CD4-positive, alpha-beta T cell treated with Interleukin-6 at 100 ng/mL for 8 hours (primary cell): ENCODE data around the gene BBC3.
A peak's percentile ranks its signal among the peaks of the same experiment; 100 is the strongest.
"Not testable (repeated sequence)": the region's sequence is repeated elsewhere in the genome, so short reads cannot be mapped to it uniquely, and the experiment has no call there.

Experiments used
- DNase-seq: peaks from one replicate; pipeline ENCODE4 v3.0.0-alpha.2; 2020; ENCODE audit warnings: mixed read lengths, low spot score

Gene BBC3

DNA sequence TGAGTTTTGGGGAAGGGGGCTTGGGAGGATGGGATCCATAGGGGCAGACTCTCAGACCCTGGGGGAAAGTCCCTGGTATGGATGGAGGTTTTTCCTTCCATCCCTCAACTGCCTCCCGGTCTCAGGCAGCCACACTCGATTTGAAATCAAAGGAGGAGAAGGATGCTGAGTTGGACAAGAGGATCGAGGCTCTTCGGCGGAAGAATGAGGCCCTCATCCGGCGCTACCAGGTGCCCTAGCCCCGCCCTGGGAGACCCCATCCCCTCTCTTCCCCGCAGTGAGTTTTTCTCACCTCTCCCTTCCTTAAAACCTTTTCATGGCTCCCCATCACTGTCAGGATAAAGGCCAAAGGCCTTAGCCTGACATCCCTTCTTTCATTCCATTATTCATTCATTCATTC is 27.4 kb upstream of the BBC3 start:
- no peak for DNase-seq

DNA sequence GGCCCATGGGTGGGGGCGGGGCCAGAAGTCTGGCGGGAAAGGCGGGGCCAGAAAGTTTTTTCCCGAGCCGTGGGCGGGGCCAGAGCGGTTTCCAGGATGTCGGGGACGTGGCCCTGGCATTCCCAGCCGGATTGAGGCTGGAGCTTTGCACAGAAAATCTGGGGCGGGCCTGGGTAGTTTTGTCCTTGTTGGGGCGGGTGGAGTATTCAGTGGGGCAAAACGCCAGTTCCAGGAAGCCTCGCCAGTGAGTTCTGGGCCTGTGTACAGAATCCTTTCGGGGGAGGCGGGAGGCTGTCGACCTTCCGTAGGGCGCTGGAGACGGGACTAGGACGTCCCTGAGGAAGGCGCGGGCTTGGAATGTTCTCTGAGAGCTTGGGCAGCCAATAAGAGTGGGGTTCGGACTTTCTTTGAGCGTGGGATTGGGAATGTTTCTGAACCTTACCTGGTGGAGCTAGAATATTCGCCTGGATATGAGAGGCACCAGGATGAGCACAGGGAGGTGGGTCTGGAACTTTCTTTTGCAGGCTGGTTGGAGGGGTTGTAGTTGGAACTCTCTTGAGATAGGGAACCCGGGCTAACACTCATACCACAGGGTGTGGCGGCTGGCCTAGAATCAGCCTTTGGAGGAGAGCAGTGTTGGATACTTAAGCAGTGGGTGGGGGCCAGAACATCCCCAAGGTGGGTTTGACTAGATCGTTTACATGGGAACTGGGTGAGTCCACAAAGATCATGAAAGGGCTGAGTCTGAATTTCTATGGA is 26.6 kb upstream of the BBC3 start:
- no peak for DNase-seq

DNA sequence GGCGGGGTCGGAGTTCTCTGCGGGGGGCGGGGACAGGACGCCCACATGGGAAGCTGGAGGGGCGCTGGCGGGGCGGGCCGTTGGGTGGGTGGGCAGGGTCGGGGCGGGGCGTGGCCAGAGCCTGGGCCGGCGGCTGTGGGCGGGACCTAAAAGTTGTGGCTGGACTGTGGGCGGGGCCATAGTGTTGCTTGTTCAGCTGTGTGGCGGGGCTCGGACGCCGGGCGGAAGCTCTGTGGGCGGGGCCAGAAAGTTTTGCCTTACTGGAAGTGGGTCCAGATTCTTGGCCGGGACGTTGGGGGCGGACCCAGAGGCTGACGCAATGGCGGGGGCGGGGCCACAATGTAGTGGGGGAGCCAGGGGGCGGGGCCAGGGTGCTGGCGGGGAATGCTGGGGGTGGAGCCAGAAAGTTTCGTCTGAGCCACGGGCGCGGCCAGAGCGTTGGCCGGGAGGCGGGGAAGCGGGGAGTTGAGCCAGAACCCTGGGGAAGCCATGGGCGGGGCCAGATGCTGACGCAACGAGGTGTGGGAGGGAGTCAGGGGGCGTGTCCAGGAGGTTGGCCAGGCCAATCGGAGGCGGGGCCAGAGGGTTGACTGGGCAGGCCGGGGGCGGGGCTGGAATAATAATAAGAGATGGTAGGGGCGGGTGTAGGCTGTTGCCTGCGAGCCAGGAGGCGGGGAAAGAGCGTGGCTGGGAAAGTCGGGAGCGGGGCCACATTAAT is 25.9 kb upstream of the BBC3 start:
- DNase-seq, result peak; percentile 99

DNA sequence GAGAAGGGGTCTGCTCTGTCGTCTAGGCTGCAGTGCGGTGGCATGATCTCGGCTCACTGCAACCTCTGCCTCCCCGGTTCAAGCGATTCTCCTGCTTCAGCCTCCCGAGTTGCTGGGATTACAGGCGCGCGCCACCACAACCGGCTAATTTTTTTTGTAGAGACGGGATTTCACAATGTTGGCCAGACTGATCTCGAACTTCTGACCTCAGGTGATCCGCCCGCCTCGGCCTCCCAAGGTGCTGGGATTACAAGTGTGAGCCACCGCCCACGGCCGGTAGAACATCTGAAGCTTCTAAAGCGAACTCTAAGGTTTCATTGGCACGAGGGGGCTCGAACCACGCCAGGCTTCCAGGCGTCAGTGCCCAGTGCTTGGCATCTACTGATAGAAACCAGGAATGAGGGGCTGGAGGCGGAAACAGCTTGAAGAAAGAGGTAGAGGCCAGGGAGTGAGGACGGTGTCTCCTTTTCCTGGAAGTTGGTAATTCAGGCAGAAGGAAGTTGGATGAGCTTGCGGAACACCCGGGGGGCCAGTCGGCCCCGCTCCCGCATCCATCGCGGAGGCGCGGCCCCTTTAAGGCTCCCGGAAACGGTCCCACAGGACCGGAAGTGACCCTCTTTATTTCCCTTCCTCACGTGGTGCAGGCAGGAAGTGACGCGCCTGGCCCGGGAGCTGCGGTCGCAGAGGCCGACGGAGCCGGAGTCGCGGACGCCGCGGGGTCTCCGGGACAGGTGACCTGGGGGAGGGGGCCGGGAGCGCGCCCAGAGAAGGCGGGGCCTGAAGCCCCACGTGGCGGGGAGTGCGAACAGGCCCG is 25.1 kb upstream of the BBC3 start, which contains the start of gene CCDC9:
Gene CCDC9 (plus strand): TSS at position 647 of the 814 bp plus-strand sequence. CDS start 1,876 bp downstream, outside the sequence.
- peak; percentile 91 for DNase-seq

DNA sequence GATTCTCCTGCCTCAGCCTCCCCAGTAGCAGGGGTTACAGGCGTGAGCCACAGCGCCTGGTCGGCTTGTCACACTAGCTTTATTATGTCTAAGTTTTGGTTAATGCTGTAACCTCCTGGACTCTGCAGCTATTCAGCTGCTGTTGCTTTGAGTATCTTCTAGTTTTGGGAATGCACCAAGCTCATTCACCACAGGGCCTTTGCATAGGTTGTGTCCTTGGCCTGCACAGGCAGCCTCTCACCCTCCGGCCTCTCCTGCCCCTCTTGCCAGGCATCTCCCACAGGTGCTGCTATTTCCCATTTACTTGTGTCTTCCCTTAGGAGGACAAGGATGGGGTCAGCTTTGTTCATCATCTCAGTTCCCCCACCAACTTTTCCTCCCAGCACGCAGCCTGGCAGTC is 23.0 kb upstream of the BBC3 start:
- DNase-seq, result no peak

DNA sequence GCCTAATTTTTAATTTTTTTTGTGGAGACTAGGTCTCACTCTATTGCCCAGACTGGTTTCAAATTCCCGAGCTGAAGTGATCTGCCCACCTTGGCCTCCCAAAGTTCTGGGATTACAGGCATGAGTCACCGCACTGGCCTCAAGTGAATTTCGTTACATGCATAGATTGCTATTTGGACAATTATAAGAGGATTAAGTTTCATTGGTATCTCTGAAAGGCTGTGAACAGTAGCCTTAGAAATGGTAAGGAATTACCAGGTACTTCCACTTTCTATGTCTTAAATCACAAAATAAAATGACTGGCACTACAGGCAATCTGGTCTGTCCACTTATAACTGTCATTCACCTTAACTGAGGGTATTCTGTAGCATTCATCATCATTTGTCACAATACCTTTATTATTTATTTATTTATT is 22.5 kb upstream of the BBC3 start:
- no peak for DNase-seq

DNA sequence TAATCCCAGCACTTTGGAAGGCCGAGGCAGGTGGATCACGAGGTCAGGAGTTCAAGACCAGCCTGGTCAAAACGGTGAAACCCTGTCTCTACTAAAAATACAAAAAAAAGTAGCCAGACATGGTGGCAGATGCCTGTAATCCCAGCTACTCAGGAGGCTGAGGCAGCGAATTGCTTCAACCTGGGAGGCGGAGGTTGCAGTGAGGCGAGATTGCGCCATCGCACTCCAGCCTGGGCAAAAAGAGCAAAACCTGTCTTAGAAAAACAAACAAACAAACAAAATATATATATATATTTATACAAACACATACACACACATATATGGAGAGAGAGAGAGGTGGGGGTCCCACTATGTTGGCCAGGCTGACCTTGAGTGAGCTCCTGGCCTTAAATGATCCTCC is 22.0 kb upstream of the BBC3 start:
- not testable (repeated sequence) for DNase-seq

DNA sequence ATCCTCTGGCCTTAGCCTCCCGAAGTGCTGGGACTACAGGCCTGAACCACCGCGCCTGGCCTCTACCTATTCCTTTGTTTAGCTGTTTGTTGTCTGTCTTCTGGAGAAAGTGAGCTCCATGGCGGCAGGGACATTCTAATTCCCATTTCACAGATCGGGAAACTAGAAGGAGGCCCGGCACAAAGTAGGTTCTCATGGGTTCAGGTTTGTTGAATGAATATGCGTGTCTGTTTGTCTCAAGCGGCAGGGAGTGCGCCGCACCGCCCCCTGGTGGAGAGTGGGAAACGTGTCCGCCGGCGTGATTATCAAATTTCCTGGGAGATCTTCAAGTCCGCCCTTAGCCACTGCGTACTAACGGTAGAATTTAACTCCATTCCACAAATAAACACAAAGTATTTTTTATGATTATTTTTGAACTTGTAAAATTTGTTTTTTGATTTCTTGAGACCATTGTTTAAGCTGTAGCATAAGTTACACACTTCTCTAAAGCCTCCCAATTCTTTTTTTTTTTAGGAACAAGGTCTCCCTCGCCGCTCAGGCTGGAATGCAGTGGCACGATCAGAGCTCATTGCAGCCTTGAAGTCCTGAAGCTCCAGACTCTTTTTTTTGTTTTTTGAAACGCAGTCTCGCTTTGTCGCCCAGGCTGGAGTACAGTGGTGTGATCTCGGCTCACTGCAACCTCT is 16.4 kb upstream of the BBC3 start:
- DNase-seq, result peak; percentile 75

DNA sequence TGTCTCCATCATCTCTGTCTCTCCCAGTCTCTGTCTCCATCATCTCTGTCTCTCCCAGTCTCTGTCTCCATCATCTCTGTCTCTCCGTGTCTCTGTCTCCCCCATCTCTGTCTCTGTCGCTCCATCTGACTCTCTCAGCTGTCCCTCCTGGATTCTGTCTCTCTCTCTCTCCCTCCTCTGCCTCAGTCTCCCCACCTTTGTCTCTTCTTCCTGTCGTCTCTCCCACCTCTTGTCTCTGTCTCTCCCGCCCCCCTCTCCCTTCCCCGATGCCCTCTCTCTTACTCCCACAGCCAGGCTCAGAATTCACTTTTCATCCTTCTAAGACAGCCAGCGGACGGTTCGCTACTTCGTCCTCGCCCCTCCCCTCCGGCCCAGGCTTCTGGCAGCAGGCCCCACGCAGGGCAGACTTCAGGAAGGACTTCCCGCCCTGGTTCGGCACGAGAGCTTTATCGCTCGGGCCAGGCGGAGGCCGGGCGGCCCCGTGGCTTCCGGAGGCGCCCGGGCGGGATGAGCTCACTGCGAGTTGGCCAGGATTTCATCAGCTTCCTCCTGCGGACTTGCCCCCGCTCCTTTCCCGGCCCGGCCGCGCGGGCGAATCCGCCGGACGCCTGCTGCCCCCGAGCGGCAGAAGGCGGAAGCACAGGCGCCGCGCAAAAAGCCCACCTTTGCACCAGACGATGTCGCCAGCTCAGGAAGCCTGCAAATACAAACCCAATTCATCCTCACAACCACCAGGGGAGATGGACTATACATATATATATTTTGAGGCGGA is 13.0 kb upstream of the BBC3 start:
- DNase-seq, result peak; percentile 90

DNA sequence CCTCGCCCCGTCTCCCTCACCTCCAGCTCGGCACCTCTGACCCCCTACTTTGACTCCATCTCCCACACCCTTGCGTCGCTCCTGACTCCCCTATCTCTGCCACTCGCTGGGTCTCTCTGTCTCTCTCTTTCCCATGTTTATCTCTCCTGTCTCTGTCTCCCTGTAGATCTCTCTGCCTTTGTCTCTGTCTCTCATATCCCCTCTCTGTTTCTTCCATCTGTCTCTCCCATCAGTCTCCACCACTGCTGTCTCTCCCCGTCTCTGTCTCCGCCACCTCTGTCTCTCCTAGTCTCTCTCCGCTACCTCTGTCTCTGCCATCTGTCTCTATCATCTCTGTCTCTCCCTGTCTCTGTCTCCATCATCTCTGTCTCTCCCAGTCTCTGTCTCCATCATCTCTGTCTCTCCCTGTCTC is 12.4 kb upstream of the BBC3 start:
- DNase-seq, result no peak

DNA sequence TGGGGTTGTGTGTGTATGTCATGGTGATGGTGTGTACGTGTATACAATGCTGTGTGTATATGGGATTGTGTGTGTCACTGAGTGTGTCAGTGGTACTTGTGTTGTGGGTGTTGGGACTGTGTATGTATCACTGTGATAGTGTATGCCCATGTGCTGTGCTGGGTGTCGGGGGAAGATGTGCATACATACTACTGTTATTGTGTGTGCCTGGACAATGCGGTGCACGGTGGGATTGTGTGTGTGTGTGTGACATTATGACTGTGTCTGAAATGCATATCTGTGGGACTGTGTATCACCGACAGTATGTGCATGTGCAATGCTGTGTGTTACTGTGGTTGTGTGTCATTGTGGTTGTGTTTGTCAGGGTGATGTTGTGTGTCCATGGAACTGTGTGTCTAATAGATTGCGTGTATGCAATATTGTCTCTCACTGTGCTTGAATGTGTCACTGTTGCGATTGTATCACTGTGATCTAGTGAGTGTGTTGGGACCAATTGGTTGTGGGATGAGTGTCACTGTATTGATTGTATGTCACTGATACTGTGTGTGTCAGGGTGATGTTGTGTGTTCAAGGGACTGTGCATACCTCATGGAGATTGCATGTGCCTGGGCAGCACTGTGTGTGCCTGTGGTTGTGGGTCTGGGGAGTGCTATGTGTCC is 11.0 kb upstream of the BBC3 start:
- DNase-seq, result no peak

DNA sequence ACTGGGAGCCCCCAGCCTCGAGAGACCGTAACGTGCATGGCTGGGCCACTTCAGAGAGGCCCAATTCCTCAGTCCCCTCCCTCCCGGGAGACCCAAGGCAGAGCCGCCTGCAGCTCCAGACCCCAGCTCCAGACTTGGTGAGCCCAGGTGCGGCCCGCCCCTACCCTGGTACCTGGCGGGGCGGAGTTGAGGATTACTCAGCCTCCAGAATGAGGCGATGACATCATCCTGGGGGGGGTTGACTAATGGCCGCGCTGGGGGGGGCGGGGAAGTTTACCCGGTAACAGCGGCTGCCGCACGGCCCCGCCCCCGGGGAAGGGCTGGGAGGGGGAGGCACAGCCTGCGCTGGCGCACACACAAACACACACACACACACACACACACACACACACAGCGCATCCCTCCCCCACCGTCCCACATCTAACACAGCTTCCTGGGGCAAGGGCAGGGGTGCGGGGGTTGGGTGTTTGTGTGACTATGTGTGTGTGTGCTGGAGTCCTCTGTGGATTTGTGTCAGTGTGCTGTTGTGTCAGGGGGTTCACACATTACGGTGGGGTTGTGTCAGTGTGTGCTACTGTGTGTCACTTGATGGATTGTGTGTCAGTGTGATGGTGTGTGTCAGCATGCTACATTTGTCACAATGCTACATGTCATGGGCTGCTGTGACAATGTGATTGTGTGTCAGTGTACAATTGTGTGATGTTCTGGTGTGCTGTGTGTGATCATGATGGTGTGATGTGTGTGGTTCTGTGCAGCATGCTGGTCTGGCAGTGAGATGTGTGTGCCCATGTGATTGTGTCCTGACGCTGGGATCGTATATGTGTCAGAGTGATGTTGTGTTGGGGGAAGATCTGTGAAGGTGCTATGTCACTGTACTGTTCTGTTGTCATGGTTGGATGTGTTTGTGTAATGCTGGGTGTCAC is 10.3 kb upstream of the BBC3 start:
- DNase-seq, result peak; percentile 90

DNA sequence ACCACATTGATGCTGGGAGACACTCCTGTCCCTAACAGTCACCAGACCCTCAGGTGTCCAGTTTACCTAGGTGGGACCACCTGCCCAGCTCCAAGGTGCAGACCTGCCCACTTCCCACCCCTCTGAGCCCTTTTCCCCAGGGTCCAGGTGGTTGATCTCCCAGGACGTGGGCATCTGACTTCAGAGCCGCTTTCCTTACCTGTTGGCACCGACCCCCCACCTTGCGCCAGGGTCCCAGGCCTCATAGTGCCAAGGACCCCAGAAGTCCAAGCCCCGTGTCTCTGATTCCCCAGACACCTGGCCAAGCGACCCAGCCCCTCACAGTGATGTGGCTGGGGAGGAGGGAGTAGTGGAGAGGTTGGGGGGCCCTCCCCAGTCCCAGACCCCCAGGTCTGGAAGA is 9.6 kb upstream of the BBC3 start:
- DNase-seq, result no peak

DNA sequence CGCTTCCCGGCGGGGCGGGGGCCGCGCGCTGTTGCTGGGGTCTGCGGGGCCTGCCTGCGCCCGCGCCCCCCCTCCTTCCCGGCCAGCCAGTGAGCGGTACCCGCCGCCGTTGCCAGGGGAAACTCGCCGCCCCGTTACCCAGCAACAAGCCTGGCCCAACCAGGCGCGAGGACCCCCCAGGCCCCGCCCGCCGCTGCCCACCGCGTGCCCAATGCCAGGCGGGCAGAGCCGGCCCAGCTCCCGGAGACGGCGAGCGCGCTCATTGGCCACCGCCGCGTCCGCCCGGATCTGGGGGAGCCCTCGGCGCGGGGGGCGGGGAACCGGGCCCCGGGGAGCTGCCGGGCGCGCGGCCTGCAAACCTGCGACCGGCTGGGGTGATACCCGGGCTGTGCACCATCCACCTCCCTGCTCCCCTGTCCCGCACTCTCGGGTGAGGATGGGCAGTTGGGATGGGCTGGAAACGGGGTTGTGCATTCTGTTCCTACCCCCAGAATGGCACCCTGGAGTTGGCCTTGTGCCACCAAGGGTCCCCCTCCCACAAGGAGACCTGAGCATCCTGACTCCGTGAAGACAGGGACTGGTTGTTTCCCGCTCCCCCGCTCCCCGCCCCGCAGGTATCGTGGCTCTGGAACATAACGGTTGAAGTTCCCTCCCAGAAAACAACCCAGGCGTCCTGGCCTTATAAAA is 8.8 kb upstream of the BBC3 start:
- DNase-seq, result peak; percentile 59

DNA sequence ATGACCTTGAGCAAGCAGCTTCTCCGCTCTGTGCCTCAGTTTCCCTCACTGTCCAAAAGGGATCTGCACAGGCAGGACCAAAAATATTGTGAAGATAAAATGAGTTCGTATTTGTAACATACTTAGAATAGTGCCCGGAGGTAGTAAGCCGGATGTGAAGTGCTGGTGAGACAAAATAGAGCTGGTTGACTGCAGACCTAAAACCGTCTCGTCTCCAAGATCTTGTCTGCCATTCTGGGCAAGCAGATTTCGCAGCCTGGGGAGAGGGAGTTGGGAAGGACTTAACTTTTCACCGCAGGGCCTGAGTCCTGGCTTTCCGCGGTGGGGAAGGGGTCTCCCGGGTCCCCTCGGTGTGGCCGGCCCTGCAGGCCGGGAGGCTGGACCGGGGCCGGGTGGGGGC is 8.2 kb upstream of the BBC3 start:
- no peak for DNase-seq

DNA sequence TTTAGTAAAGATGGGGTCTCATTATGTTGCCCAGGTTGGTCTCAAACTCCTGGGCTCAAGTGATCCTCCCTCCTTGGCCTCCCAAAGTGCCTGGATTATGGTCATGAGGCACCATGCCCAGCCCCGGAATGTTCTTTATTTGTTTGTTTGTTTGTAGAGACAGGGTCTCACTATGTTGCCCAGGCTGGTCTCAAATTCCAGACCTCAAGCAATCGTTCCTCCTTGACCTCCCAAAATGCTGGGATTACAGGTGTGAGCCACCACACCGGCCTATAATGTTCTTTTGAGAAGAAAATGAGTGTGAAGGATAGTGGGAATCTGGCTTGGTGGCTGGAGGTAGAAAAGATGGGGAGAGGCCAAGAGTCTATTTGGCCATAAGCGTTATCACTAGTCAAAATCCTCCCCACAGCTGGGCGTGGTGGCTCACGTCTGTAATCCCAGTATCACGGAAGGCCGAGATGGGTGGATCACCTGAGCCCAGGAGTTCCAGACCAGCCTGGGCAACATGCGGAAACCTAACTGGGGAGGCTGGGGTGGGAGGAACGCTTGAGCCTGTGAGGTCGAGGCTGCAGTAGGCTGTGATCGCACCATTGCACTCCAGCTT is 5.2 kb upstream of the BBC3 start:
- DNase-seq, result no peak

DNA sequence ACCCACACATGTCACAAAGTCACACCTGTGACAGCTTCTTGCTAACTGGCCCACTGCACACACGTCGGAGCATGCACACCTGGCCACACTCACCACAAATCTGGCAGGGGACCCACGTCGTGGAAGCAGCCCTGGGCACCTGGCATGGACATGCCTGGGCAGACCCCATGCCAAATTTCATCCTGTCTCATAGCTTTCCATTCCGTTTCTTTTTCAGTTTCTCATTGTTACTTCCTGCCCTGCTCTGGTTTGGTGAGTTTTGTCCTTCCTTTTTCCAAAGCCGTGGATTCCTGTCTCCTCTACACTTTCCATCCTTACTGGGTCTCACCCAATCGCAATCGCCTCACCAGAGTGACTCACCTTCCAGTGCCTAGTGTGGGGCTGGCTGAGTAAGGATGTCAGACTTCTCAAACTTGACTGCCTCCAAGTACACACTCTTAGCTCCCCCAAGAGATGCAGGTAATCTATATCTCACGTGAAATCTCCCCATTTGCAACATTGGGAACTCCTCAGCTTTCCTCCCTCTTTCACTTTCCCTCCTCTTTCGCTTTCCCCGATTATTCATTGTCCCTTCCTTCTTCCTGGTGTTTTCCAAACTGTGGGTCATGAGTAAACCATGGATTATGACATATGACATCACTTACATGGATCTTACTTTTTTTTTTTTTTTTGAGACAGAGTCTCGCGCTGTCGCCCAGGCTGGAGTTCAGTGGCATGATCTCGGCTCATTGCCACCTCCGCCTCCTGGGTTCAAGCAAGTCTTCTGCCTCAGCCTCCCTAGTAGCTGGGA is 1.6 kb upstream of the BBC3 start:
- DNase-seq, result no peak
